Endothelial cell of hepatic sinusoid (primary cell): ENCODE data around the gene KCNJ6.

Source experiments
- in situ Hi-C: cut with HindIII; loops from 2 replicates; pipeline ENCODE4 v1.10.0; 2017; ENCODE audit warnings: low sequenced_read_pairs

Gene KCNJ6

GRCh38 chr21:37868446-37869295, 47.6 kb downstream of the KCNJ6 start:
- in situ Hi-C loops = no loop called here

- in situ Hi-C loops = no loop called here
Observed at GRCh38 chr21:37866027-37866426, 50.2 kb downstream of the KCNJ6 start.

- in situ Hi-C loops = no loop called here
Observed at GRCh38 chr21:37865156-37865555, 51.1 kb downstream of the KCNJ6 start.

- in situ Hi-C loops = no loop called here
Observed at GRCh38 chr21:37863842-37864241, 52.4 kb downstream of the KCNJ6 start.

- in situ Hi-C loops = no loop called here
Observed at GRCh38 chr21:37862536-37862935, 53.7 kb downstream of the KCNJ6 start.

GRCh38 chr21:37861561-37861960, 54.7 kb downstream of the KCNJ6 start:
- in situ Hi-C loops = no loop called here

GRCh38 chr21:37860416-37860815, 55.8 kb downstream of the KCNJ6 start:
- in situ Hi-C loops = no loop called here

GRCh38 chr21:37855647-37856625, 60.3 kb downstream of the KCNJ6 start:
- in situ Hi-C loops = no loop called here

- in situ Hi-C loops = no loop called here
Observed at GRCh38 chr21:37855271-37855646, 61.0 kb downstream of the KCNJ6 start.

- in situ Hi-C loops = loop anchor here (5.0 kb wide), 1 partner anchor 47 kb away; no protein-coding TSS in a partner anchor
Observed at GRCh38 chr21:37849506-37850102, 66.7 kb downstream of the KCNJ6 start.

GRCh38 chr21:37848721-37849490, 67.4 kb downstream of the KCNJ6 start:
- in situ Hi-C loops = no loop called here

- in situ Hi-C loops = no loop called here
Observed at GRCh38 chr21:37845535-37845934, 70.7 kb downstream of the KCNJ6 start.

- in situ Hi-C loops = no loop called here
Observed at GRCh38 chr21:37843191-37843590, 73.1 kb downstream of the KCNJ6 start.

GRCh38 chr21:37842163-37842919, 73.9 kb downstream of the KCNJ6 start:
- in situ Hi-C loops = no loop called here

GRCh38 chr21:37837381-37837780, 78.9 kb downstream of the KCNJ6 start:
- in situ Hi-C loops = no loop called here

GRCh38 chr21:37835481-37835880, 80.8 kb downstream of the KCNJ6 start:
- in situ Hi-C loops = no loop called here

- in situ Hi-C loops = no loop called here
Observed at GRCh38 chr21:37833301-37833700, 83.0 kb downstream of the KCNJ6 start.

- in situ Hi-C loops = no loop called here
Observed at GRCh38 chr21:37829447-37829846, 86.8 kb downstream of the KCNJ6 start.

- in situ Hi-C loops = no loop called here
Observed at GRCh38 chr21:37828991-37829390, 87.3 kb downstream of the KCNJ6 start.

GRCh38 chr21:37828556-37828955, 87.7 kb downstream of the KCNJ6 start:
- in situ Hi-C loops = no loop called here
